ENCODE results near the gene LRRC14B.
A peak's percentile ranks its signal among the peaks of the same experiment; 100 is the strongest.

LRRC14B gene

GRCh38 chr5:184471-184870, 6.8 kb upstream of the LRRC14B start:
- Histone ChIP-seq H3K4me3 (ENCODE audit: low read depth in 1 of 5, low read length in 5 of 5) (no peak overlapping the region), H3K27me3 (ENCODE audit: control insufficient read depth in 5 of 5, insufficient read depth in 4 of 5, low read length in 5 of 5) (peaks cover 4 to 10% (median 8%) of the 10 kb centered on the region in 5 donors), H3K4me1 (ENCODE audit: control insufficient read depth in 5 of 5, insufficient read depth in 5 of 5, low read length in 5 of 5) (peaks cover 2 to 18% (median 11%) of the 10 kb centered on the region in 5 donors), H3K9ac (ENCODE audit: low read length in 5 of 5) (no peak overlapping the region), H3K36me3 (ENCODE audit: control insufficient read depth in 5 of 5, insufficient read depth in 5 of 5, low read length in 5 of 5) (no peaks in the 10 kb centered on the region), H3K9me3 (ENCODE audit: control insufficient read depth in 5 of 5, low read length in 5 of 5) (no peaks in the 10 kb centered on the region), H3K27ac (ENCODE audit: low read depth, low read length) (no peak overlapping the region)

GRCh38 chr5:185095-186070, 5.9 kb upstream of the LRRC14B start:
- H3K27me3 ChIP-seq (ENCODE audit: control insufficient read depth in 5 of 5, insufficient read depth in 4 of 5, low read length in 5 of 5), result peaks cover 3 to 8% (median 6%) of the 10 kb centered on the region in 5 donors
- no peak overlapping the region for H3K4me3 ChIP-seq (ENCODE audit: low read depth in 1 of 5, low read length in 5 of 5)
- H3K9me3 ChIP-seq (ENCODE audit: control insufficient read depth in 5 of 5, low read length in 5 of 5), result no peaks in the 10 kb centered on the region
- no peaks in the 10 kb centered on the region for H3K36me3 ChIP-seq (ENCODE audit: control insufficient read depth in 5 of 5, insufficient read depth in 5 of 5, low read length in 5 of 5)
- H3K4me1 ChIP-seq (ENCODE audit: control insufficient read depth in 5 of 5, insufficient read depth in 5 of 5, low read length in 5 of 5), result peaks cover 2 to 18% (median 11%) of the 10 kb centered on the region in 5 donors
- no peak overlapping the region for H3K9ac ChIP-seq (ENCODE audit: low read length in 5 of 5)
- no peak overlapping the region for H3K27ac ChIP-seq (ENCODE audit: low read depth, low read length)

- H3K4me3 ChIP-seq (ENCODE audit: low read depth in 1 of 5, low read length in 5 of 5), result no peak overlapping the region
- no peaks in the 10 kb centered on the region for H3K36me3 ChIP-seq (ENCODE audit: control insufficient read depth in 5 of 5, insufficient read depth in 5 of 5, low read length in 5 of 5)
- H3K9me3 ChIP-seq (ENCODE audit: control insufficient read depth in 5 of 5, low read length in 5 of 5), result no peaks in the 10 kb centered on the region
- H3K27ac ChIP-seq (ENCODE audit: low read depth, low read length), result no peak overlapping the region
- peaks cover 0 to 6% (median 1%) of the 10 kb centered on the region in 5 donors for H3K27me3 ChIP-seq (ENCODE audit: control insufficient read depth in 5 of 5, insufficient read depth in 4 of 5, low read length in 5 of 5)
- H3K4me1 ChIP-seq (ENCODE audit: control insufficient read depth in 5 of 5, insufficient read depth in 5 of 5, low read length in 5 of 5), result peaks cover 2 to 22% (median 18%) of the 10 kb centered on the region in 5 donors
- no peak overlapping the region for H3K9ac ChIP-seq (ENCODE audit: low read length in 5 of 5)
Measured at GRCh38 chr5:186091-187041, 4.9 kb upstream of the LRRC14B start.

DNA sequence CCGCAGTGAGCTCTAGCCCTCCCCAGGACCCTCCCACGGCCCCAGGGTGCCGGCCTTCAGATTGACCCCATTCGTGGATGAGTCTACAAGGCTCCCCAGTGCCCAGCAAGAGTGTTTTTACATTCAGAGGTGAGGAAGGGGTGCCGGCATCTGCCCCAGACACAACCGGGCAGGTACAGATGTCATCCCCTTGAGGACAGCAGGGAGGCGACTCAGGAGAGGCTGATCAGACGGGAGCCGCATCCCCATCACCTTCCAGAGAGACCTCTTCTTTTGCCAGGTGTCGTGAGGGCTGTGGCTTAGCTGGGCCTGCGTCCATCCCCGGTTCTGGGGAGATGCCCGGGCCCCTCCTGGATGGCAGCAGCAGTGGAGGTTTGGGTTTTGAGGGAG, 4.3 kb upstream of the LRRC14B start:
- Histone ChIP-seq H3K27me3 (ENCODE audit: control insufficient read depth in 5 of 5, insufficient read depth in 4 of 5, low read length in 5 of 5) (peaks cover 0 to 9% (median 2%) of the 10 kb centered on the region in 5 donors), H3K9ac (ENCODE audit: low read length in 5 of 5) (no peak overlapping the region), H3K27ac (ENCODE audit: low read depth, low read length) (no peak overlapping the region), H3K9me3 (ENCODE audit: control insufficient read depth in 5 of 5, low read length in 5 of 5) (no peaks in the 10 kb centered on the region), H3K4me1 (ENCODE audit: control insufficient read depth in 5 of 5, insufficient read depth in 5 of 5, low read length in 5 of 5) (peaks cover 2 to 25% (median 18%) of the 10 kb centered on the region in 5 donors), H3K4me3 (ENCODE audit: low read depth in 1 of 5, low read length in 5 of 5) (no peak overlapping the region), H3K36me3 (ENCODE audit: control insufficient read depth in 5 of 5, insufficient read depth in 5 of 5, low read length in 5 of 5) (no peaks in the 10 kb centered on the region)

DNA sequence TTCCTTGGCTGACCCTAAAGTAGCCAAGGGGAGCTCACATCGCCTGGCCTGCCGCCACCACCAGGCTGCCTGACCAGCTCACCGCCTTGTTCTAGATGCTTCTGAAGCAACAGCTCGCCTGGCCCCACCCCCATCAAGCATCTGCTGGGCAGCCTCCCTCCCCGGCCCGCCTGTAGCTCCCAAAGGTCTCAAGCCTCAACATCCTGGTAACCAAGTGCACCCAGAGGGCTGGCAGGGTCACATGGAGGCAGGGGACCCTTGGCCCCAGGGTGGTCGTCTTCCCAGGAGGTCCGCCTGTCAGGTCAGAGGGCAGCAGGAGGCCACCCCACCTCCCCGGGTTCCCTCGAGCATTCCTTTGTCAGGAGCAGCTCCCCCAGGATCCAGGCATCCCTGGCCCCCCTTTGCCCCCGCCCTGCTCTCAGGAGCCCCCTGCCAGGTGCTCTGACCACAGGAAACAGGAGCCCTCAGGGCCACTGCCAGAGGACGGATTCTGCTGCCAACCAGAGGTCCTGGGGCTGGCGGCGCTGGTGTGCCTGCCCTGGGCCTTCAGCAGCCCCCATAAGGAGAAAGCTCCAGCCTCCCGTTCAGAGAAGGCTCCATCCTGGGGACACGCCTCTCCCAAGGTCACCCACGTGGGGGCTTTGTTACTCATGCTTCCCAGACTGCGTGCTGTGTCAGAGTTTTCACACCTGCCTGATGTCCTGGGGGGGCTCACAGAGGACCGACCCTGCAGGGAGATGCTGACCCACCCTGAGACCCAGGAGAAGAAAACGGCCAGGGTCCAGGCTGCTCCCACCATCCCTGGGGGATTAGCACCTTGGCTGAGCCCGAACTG, 3.5 kb upstream of the LRRC14B start:
- H3K27ac ChIP-seq (ENCODE audit: low read depth, low read length), result no peak overlapping the region
- no peaks in the 10 kb centered on the region for H3K36me3 ChIP-seq (ENCODE audit: control insufficient read depth in 5 of 5, insufficient read depth in 5 of 5, low read length in 5 of 5)
- H3K4me3 ChIP-seq (ENCODE audit: low read depth in 1 of 5, low read length in 5 of 5), result peak overlapping the region; percentile 10 to 65 (median 56)
- H3K9me3 ChIP-seq (ENCODE audit: control insufficient read depth in 5 of 5, low read length in 5 of 5), result no peaks in the 10 kb centered on the region
- peak overlapping the region in 1 of 5 donors; percentile 63 for H3K9ac ChIP-seq (ENCODE audit: low read length in 5 of 5)
- H3K4me1 ChIP-seq (ENCODE audit: control insufficient read depth in 5 of 5, insufficient read depth in 5 of 5, low read length in 5 of 5), result peaks cover 2 to 25% (median 18%) of the 10 kb centered on the region in 5 donors
- H3K27me3 ChIP-seq (ENCODE audit: control insufficient read depth in 5 of 5, insufficient read depth in 4 of 5, low read length in 5 of 5), result peaks cover 0 to 8% (median 3%) of the 10 kb centered on the region in 5 donors

GRCh38 chr5:188488-189481, 2.5 kb upstream of the LRRC14B start:
- Histone ChIP-seq H3K9me3 (ENCODE audit: control insufficient read depth in 5 of 5, low read length in 5 of 5) (no peaks in the 10 kb centered on the region), H3K4me1 (ENCODE audit: control insufficient read depth in 5 of 5, insufficient read depth in 5 of 5, low read length in 5 of 5) (peaks cover 2 to 25% (median 18%) of the 10 kb centered on the region in 5 donors), H3K4me3 (ENCODE audit: low read depth in 1 of 5, low read length in 5 of 5) (peak overlapping the region; percentile 10 to 65 (median 56)), H3K36me3 (ENCODE audit: control insufficient read depth in 5 of 5, insufficient read depth in 5 of 5, low read length in 5 of 5) (no peaks in the 10 kb centered on the region), H3K9ac (ENCODE audit: low read length in 5 of 5) (peak overlapping the region in 1 of 5 donors; percentile 63), H3K27me3 (ENCODE audit: control insufficient read depth in 5 of 5, insufficient read depth in 4 of 5, low read length in 5 of 5) (peaks cover 0 to 10% (median 3%) of the 10 kb centered on the region in 5 donors), H3K27ac (ENCODE audit: low read depth, low read length) (no peak overlapping the region)

DNA sequence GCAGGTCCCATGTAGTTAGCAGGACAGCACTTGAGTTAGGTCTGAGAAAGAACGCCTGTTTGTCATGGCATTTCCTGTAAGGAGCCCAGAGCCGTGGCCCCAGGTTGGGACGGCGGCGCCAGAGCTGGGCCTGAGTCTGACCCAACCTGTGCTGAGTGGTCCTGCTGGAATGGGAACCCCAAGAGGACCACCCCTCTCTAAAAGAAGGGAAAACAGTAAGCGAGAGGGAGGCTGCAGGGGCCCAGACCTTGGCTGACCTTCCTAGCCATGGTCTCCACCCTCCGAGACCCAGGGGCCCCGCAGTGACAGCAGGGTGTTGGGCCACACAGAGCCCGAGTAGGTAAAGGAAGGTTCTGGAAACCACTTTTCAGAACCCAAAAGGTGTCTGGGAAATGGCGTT, 1.8 kb upstream of the LRRC14B start:
- H3K36me3 ChIP-seq (ENCODE audit: control insufficient read depth in 5 of 5, insufficient read depth in 5 of 5, low read length in 5 of 5), result no peaks in the 10 kb centered on the region
- H3K4me1 ChIP-seq (ENCODE audit: control insufficient read depth in 5 of 5, insufficient read depth in 5 of 5, low read length in 5 of 5), result peaks cover 2 to 25% (median 18%) of the 10 kb centered on the region in 5 donors
- H3K4me3 ChIP-seq (ENCODE audit: low read depth in 1 of 5, low read length in 5 of 5), result no peak overlapping the region
- H3K27ac ChIP-seq (ENCODE audit: low read depth, low read length), result no peak overlapping the region
- H3K27me3 ChIP-seq (ENCODE audit: control insufficient read depth in 5 of 5, insufficient read depth in 4 of 5, low read length in 5 of 5), result peaks cover under 1 to 10% (median 6%) of the 10 kb centered on the region in 5 donors
- no peaks in the 10 kb centered on the region for H3K9me3 ChIP-seq (ENCODE audit: control insufficient read depth in 5 of 5, low read length in 5 of 5)
- no peak overlapping the region for H3K9ac ChIP-seq (ENCODE audit: low read length in 5 of 5)

DNA sequence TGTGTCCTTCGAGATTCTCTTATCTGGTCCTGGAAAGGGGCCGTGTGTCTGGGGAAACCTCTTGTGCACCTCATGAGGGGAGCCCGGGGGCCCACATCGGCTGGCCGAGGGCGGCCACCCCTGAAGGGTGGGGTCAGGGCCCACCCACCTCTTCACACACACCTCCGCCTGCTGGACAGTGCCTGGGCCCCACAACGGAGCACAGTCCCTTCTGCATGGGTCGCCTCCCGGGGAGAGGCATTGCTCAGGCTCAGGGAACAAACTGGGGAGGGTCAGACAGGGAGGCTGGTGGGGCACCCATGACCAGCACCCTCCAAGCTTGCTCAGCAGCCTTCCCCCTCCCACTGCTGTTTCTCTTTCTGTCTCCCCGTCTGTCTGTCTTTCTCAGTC, 1.3 kb upstream of the LRRC14B start:
- H3K36me3 ChIP-seq (ENCODE audit: control insufficient read depth in 5 of 5, insufficient read depth in 5 of 5, low read length in 5 of 5), result no peaks in the 10 kb centered on the region
- no peak overlapping the region for H3K9ac ChIP-seq (ENCODE audit: low read length in 5 of 5)
- no peak overlapping the region for H3K4me3 ChIP-seq (ENCODE audit: low read depth in 1 of 5, low read length in 5 of 5)
- H3K4me1 ChIP-seq (ENCODE audit: control insufficient read depth in 5 of 5, insufficient read depth in 5 of 5, low read length in 5 of 5), result peaks cover 2 to 25% (median 18%) of the 10 kb centered on the region in 5 donors
- no peaks in the 10 kb centered on the region for H3K9me3 ChIP-seq (ENCODE audit: control insufficient read depth in 5 of 5, low read length in 5 of 5)
- H3K27ac ChIP-seq (ENCODE audit: low read depth, low read length), result no peak overlapping the region
- peaks cover 2 to 10% (median 6%) of the 10 kb centered on the region in 5 donors for H3K27me3 ChIP-seq (ENCODE audit: control insufficient read depth in 5 of 5, insufficient read depth in 4 of 5, low read length in 5 of 5)
